Measurements from ENCODE around the gene THYN1.

The THYN1 gene

GRCh38 chr11:134248910-134249480 is 4.2 kb downstream of the THYN1 start:
- no peak for DNase-seq (ENCODE audit: low read depth)

DNA sequence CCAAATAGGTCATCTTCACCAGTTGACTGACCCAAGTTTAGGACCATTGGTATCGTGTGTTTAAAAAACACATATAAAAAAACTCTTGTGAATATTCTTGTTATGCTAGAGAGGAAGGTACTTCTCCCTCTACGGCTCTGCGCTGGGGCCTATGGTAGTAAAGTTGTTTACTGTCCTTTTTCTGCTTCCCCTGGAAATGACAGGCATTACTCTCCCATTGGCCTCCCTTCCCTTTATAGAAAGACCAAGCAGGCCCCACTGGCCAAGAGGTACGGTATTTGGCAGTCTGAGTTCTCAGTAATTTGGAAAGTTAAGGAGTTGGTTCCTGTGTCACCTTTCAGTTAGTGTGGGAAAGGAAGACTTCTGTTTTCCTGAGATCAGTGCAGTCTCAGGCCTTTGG is 6.5 kb downstream of the THYN1 start:
- DNase-seq (ENCODE audit: low read depth) = no peak

DNA sequence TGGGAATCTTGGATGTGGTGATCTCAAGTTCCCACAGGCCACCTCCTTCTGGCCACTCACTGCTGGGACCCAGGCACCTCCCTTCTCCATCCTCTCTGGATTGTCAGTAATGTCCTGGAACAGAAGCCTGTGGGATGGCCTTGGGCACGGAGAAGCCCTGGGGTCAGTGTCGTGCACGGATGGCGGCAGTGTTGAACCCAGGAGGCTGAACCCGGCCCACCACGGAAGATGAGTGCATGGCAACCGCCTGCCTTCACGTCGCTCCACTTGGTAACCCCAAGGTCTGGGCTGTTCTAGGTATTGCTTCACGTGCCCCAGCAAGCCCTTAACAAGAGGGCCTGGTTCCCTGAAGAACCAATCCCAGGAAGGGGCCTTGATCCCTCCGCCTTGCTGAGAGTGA is 7.1 kb downstream of the THYN1 start:
- DNase-seq (ENCODE audit: low read depth) = no peak

- DNase-seq (ENCODE audit: low read depth) = no peak
These were observed 7.7 kb downstream of the THYN1 start for GRCh38 chr11:134245434-134245833.

GRCh38 chr11:134244593-134244992 is 8.6 kb downstream of the THYN1 start:
- DNase-seq (ENCODE audit: low read depth) = no peak

- DNase-seq (ENCODE audit: low read depth) = no peak
These were observed 9.2 kb downstream of the THYN1 start for GRCh38 chr11:134243913-134244312.

- no peak for DNase-seq (ENCODE audit: low read depth)
These were observed 10.8 kb downstream of the THYN1 start for GRCh38 chr11:134242376-134242775.

GRCh38 chr11:134240592-134240991 is 12.6 kb downstream of the THYN1 start:
- DNase-seq (ENCODE audit: low read depth) = no peak

DNA sequence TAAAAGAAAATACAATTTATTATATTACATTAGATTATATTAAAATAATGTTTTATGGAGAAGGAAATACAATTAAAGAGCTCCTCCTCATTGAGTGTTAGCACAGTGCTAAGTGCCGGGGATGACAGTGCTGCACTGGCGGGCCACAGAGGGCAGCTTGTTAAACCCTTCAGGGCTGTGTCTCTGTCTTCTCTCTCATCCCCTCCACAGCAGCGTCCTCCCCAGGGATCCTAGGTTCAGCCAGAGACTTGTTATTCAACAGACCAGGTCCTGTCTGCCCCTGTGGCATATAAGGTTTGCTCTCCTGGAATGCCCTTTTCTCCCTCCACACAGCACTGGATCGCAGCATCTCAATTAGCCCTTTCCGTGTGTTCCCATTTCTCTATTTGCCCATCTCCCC is 14.2 kb downstream of the THYN1 start:
- no peak for DNase-seq (ENCODE audit: low read depth)

DNA sequence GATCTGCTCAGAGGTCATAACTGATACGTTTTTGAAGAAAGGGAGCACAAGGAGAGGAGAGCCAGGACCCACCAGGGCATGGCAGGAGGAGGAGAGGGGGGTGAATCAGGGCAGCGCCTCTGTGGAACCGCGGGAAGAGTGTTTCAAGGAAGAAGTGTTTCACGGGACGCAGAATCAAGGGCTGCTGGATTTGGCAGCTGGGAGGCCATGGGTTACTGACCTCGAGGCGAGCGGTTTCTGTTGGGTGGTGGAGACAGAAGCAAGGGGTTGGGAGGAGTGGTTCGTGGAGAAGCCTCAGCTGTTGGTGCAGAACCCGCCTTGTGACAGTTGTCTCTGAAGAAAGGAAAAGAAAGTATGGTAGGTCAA is 15.6 kb downstream of the THYN1 start:
- DNase-seq (ENCODE audit: low read depth) = no peak

DNA sequence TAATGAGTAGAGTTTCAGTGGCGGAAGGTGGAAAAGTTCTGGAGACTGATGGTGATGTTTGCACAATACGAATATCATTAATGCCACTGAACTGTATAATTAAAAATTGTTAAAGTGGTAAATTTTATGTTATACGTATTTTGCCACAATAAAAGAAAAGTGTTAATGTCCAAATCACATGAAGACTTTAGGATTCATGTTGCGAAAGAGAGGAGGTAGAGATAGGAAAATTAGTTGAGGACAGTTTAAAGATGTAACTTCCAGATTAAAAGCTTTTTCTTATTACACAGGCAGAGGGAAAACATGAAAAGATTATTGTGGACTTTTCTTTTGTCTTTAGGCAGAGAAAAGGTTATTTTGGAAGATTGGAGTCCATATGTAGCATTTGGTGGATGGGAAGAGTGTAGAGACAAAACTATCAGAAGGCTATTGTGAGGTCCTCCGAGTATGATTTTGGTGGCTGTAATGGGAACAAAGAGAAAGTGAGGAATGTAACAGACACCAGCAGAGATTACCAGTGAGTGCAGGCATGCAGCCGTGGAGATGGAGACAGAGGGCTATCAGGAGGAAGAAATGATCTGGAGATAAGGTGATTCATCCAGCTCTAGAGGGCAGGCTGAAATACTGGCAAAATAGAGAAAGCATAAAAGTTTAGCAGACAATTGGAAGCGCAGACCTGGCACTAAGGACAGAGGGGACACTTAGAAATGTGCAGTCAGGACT is 16.2 kb downstream of the THYN1 start:
- no peak for DNase-seq (ENCODE audit: low read depth)

- no peak for DNase-seq (ENCODE audit: low read depth)
These were observed 17.8 kb downstream of the THYN1 start for GRCh38 chr11:134235399-134235798.

DNA sequence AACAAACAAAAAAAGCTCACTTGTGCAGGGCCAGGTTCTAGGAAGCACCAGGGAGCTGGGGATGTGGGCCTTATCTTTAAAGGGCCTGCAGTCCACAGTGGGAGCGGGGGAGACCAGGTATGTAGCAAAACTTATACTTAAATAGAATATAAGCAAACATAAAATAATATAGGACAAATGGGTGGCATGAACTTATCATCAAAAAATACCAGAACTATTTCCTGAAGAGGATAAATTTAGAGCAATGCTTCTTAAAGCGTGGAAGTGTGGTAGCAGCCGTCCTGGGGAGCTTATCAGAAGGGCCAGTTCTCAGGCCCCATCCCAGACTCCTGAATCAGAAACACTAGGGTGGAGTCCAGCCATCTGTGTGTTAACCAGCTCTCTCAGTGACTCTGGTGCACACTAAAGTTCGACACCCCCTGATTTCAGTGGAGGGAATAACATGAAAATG is 19.4 kb downstream of the THYN1 start:
- DNase-seq (ENCODE audit: low read depth) = no peak

DNA sequence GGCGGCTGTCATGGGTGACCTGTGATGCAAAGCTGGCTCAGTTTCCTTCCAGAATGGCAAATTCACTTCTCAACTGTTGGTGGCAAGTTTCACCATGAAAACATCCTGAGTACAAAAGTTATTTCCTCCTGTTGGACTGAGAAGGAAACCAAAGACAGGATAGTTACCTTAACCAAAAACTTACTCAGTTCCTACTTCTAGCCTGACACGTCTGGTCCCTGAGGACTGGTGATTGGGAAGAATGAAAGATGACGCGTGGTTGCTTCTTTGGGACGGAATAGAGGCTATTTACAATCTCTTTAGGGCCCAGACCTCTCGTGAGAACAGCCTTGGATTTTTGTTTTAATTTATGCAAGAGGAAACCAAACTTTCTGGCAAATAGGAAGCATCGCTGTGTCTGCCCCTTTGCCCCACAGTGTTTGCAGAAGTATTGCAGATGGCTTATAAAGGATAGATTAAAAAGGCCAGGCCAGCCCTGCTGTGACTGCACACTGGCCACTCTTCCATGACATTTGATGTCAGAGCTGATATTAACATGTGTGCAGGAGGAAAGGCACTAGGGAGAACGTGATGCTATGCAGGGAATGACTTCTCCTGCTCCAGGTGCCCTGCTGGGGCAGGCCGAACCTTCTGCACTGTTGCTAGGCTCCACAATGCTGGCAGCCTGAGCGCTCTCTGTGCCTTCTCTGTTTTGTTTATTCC is 21.0 kb downstream of the THYN1 start:
- no peak for DNase-seq (ENCODE audit: low read depth)

- DNase-seq (ENCODE audit: low read depth) = no peak
These were observed 22.8 kb downstream of the THYN1 start for GRCh38 chr11:134230339-134230738.

DNA sequence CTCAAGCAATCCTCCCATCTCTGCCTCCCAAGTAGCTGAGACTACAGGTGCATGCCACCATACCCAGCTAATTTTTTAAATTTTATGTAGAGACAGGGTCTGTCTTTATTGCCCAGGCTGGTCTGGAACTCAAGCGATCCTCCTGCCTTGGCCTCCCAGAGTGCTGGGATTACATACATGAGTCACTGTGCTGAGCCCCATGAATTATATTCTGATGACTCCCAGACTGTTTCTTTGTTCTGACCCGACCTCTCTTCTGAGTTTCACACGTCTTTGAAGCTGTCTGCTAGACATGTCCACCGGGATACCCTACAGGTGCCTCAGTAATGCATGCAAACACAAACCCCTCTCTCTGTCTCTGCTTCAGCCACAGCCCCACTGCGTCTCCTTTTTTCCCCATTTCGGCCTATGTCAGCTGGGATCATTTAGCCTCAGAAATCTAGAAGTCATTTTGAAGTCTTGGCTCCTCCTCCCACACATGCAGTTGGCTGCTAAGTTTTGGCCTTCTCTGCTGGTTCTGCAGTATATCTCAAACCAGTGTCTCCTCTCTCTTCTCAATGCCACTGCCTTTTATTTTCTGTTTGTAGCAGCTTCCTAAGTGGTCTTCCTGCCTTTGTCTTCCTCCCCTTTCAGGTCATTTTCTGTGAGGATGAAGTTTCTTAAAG is 23.9 kb downstream of the THYN1 start:
- DNase-seq (ENCODE audit: low read depth) = no peak

DNA sequence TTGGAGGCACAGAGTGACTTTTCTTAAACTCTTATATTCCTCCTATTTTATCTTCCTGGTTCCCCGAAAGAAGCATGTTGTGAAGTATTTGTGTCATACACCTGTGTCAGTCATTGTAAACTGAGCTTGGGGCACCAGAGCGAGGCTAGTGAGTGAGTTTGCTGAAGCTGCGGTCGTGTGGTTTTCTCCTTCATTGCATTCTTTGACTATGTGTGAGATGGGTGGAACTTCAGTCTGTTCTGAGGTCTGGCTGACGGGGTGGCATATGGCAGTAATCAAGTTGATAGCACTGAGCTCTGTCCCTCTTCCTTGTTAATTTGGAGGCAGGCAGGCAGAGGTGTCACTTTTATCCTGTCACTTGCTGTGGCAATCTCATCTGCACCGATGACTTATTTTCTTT is 24.5 kb downstream of the THYN1 start:
- DNase-seq (ENCODE audit: low read depth) = no peak

DNA sequence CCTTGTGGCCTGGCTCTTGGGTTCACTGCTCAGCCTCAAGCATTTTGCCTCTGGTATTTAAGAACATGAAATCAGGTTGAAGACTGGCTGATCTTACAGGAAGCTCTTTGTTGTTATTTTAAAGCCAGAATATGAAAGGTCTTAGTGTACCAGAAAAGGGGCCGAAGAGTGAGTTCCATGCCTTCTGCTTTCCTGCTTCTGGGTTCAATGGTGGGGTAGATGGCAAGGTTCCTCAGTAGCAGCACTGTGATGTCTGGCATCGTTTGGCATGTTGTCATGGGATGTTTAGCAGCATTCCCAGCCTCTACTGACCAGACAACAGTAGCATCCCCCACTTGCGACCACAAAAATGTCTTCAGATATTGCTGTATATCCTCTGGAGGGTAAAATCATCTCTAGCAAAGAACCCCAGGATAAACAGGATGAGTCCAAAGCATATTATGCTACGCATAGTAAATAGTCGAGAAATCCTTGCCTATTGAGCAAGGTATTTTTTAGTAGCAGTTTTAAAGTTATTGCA is 26.3 kb downstream of the THYN1 start:
- DNase-seq (ENCODE audit: low read depth) = no peak

GRCh38 chr11:134224710-134225664 is 28.2 kb downstream of the THYN1 start:
- DNase-seq (ENCODE audit: low read depth) = no peak

- DNase-seq (ENCODE audit: low read depth) = peak; percentile 33
These were observed 29.1 kb downstream of the THYN1 start, which contains the start of the genes NCAPD3 and VPS26B for GRCh38 chr11:134223836-134224709. Gene NCAPD3 (minus strand): TSS chr11:134223967. CDS start chr11:134223926, 41 bp downstream. Gene VPS26B (plus strand): TSS chr11:134224671. CDS start chr11:134225123, 452 bp downstream.
